ENCODE measurements around the gene DPYSL5. TPM values are rescaled to one million over a fixed set of nuclear protein-coding genes. Genes with fewer than 3 reads are reported as not detected.

Gene DPYSL5
- total and polyA plus RNA-seq, 2 of the 8 experiments (the other 6 are each of a cell fraction or from before 2014, with no cell fraction given), result 11.9 to 16.4 TPM

GRCh38 chr2:26968001-26968400, 120.1 kb downstream of the DPYSL5 start:
- FAIRE-seq, result no peak
- H3K4me3 ChIP-seq (ENCODE audit: extremely low read depth in 1 of 4, insufficient read depth in 2 of 4, low read depth in 3 of 4, low read length in 4 of 4), result no peak overlapping the region
- 77% methylated on average over 3 of the region's 3 CpGs; no CpG with 5 or more reads in 1 of the 2 experiments for WGBS, 2 experiments (ENCODE audit: extremely low coverage in 1 of 2, insufficient coverage in 1 of 2, insufficient read length in 1 of 2, insufficient replicate concordance in 2 of 2, low coverage in 1 of 2, low lambda C conversion rate in 2 of 2, missing lambda C conversion rate in 1 of 2)
- H3K56ac ChIP-seq (replicated peaks; ENCODE audit: insufficient read length, low read depth, low read length), result no peak overlapping the region
- no peak overlapping the region for H2AK5ac ChIP-seq (ENCODE audit: low read depth, low read length)
- no peak overlapping the region for H2BK12ac ChIP-seq (ENCODE audit: low read depth, low read length)
- H3K79me2 ChIP-seq (ENCODE audit: control insufficient read depth in 1 of 2, insufficient read depth in 2 of 2, low read length in 2 of 2), result no peaks in the 10 kb centered on the region
- ChIA-PET POLR2A (ENCODE audit: partially characterized antibody) (interaction anchor here (1.1 to 3.1 kb wide), 4 partner anchors 11 to 57 kb away, joined by 3 to 12 read pairs (median 4); no protein-coding TSS in a partner anchor), CTCF (ENCODE audit: partially characterized antibody) (interaction anchor here (0.8 to 21.6 kb wide), 9 partner anchors 15 to 122 kb away, joined by 3 to 416 read pairs (median 6); no protein-coding TSS in a partner anchor)
- no peak overlapping the region for H4K91ac ChIP-seq (replicated peaks; ENCODE audit: insufficient read length, low read length)
- no peaks in the 10 kb centered on the region for H3K36me3 ChIP-seq (ENCODE audit: control insufficient read depth in 2 of 4, insufficient read depth in 4 of 4, low read length in 3 of 4)
- H4K8ac ChIP-seq (ENCODE audit: extremely low read depth, insufficient read depth, low read length), result no peak overlapping the region
- H3K4ac ChIP-seq (replicated peaks; ENCODE audit: insufficient read length, low read depth, low read length), result no peak overlapping the region
- H3K9me3 ChIP-seq (ENCODE audit: insufficient read depth in 2 of 2, low read depth in 1 of 2, low read length in 1 of 2), result no peaks in the 10 kb centered on the region
- no peak overlapping the region for H3K4me2 ChIP-seq (ENCODE audit: insufficient read depth in 1 of 2, low read depth in 2 of 2, low read length in 2 of 2)
- H4K20me1 ChIP-seq (replicated peaks in 1 of 2; ENCODE audit: control insufficient read depth in 1 of 2, insufficient read depth in 2 of 2, low read length in 2 of 2), result no peaks in the 10 kb centered on the region
- no peak overlapping the region for H2BK5ac ChIP-seq (ENCODE audit: low read depth, low read length)
- no peak overlapping the region for H3K27ac ChIP-seq (ENCODE audit: low read depth, low read length)
- no peak overlapping the region for H2BK120ac ChIP-seq (replicated peaks; ENCODE audit: low read depth, low read length)
- no peak overlapping the region for H3K23ac ChIP-seq (ENCODE audit: insufficient read length)
- no peak overlapping the region for H2BK20ac ChIP-seq (ENCODE audit: low read length)
- H2AFZ ChIP-seq (ENCODE audit: low read length), result no peak overlapping the region
- DNase-seq (ENCODE audit: low read depth in 1 of 2, low spot score in 2 of 2), result no peak
- H3K14ac ChIP-seq (ENCODE audit: insufficient read length), result no peak overlapping the region
- H2BK15ac ChIP-seq (ENCODE audit: low read length), result no peak overlapping the region
- H3K27me3 ChIP-seq (replicated peaks in 1 of 4; ENCODE audit: control insufficient read depth in 3 of 4, extremely low read depth in 1 of 4, insufficient read depth in 3 of 4, low read length in 3 of 4), result peaks cover 0 to 14% (median 3%) of the 10 kb centered on the region in 4 experiments; a peak in 4 of 7 replicates
- H3K23me2 ChIP-seq (ENCODE audit: low read depth, low read length), result peaks cover 7% of the 10 kb centered on the region
- H3K79me1 ChIP-seq (ENCODE audit: low read depth, low read length), result no peaks in the 10 kb centered on the region
- no peak overlapping the region for H3K9ac ChIP-seq (replicated peaks in 1 of 4; ENCODE audit: extremely low read depth in 1 of 4, low read depth in 3 of 4, low read length in 3 of 4)
- no peak overlapping the region for H4K5ac ChIP-seq (ENCODE audit: insufficient read length, low read depth, low read length)
- H3K4me1 ChIP-seq (replicated peaks in 1 of 4; ENCODE audit: control insufficient read depth in 3 of 4, insufficient read depth in 4 of 4, low read length in 3 of 4), result no peaks in the 10 kb centered on the region; a peak in 1 of 7 replicates
- H3K18ac ChIP-seq (ENCODE audit: extremely low read depth, low read length), result no peak overlapping the region
- TF ChIP-seq SRF (IDR thresholded peaks at IDR 0.05; ENCODE audit: low read depth, low read length), result no peak
- no peak for TF ChIP-seq POLR2A (IDR thresholded peaks at IDR 0.05; ENCODE audit: control extremely low read depth in 1 of 2, low read depth in 2 of 2, low read length in 2 of 2)
- TF ChIP-seq, protein P1, sequence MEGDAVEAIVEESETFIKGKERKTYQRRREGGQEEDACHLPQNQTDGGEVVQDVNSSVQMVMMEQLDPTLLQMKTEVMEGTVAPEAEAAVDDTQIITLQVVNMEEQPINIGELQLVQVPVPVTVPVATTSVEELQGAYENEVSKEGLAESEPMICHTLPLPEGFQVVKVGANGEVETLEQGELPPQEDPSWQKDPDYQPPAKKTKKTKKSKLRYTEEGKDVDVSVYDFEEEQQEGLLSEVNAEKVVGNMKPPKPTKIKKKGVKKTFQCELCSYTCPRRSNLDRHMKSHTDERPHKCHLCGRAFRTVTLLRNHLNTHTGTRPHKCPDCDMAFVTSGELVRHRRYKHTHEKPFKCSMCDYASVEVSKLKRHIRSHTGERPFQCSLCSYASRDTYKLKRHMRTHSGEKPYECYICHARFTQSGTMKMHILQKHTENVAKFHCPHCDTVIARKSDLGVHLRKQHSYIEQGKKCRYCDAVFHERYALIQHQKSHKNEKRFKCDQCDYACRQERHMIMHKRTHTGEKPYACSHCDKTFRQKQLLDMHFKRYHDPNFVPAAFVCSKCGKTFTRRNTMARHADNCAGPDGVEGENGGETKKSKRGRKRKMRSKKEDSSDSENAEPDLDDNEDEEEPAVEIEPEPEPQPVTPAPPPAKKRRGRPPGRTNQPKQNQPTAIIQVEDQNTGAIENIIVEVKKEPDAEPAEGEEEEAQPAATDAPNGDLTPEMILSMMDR (IDR thresholded peaks at IDR 0.05; ENCODE audit: control extremely low read depth in 1 of 3, insufficient read depth in 1 of 3, low read depth in 1 of 3, low read length in 3 of 3), result no peak
- no peak for TF ChIP-seq TBP (IDR thresholded peaks at IDR 0.05; ENCODE audit: low read depth, low read length)
- TF ChIP-seq KDM4A (IDR thresholded peaks at IDR 0.05; ENCODE audit: low read depth, low read length, severe bottlenecking), result no peak
- TF ChIP-seq POU5F1 (IDR thresholded peaks at IDR 0.05; ENCODE audit: low read depth, low read length), result no peak
- no peak for TF ChIP-seq YY1 (IDR thresholded peaks at IDR 0.05; ENCODE audit: low read depth, low read length)
- no peak for TF ChIP-seq FOSL1 (IDR thresholded peaks at IDR 0.05; ENCODE audit: insufficient read depth, low read depth, low read length)
- no peak for TF ChIP-seq CEBPB (IDR thresholded peaks at IDR 0.05; ENCODE audit: low read depth, low read length)
- no peak for TF ChIP-seq SP1 (IDR thresholded peaks at IDR 0.05; ENCODE audit: low read depth, low read length)
- TF ChIP-seq EGR1 (IDR thresholded peaks at IDR 0.05; ENCODE audit: borderline replicate concordance, low read depth, low read length), result no peak
- no peak for TF ChIP-seq SP2 (IDR thresholded peaks at IDR 0.05; ENCODE audit: low read length)
- TF ChIP-seq RBBP5 (IDR thresholded peaks at IDR 0.05; ENCODE audit: borderline replicate concordance, low read depth, low read length), result no peak
